Measurements from ENCODE around the gene MPP4. TPM values are rescaled to one million over a fixed set of nuclear protein-coding genes. Genes with fewer than 3 reads are reported as not detected.

The MPP4 gene
- total and polyA plus RNA-seq, 10 of the 15 experiments (the other 5 are each of a cell fraction or from before 2014, with no cell fraction given): 0.03 to 0.14 (median 0.05) TPM; not detected in 4

- Histone ChIP-seq H3K4me2 (ENCODE audit: control insufficient read depth, insufficient read depth) (no peak overlapping the region), H3K79me2 (ENCODE audit: control insufficient read depth, insufficient read depth, low read length) (no peaks in the 10 kb centered on the region), H3K9me3 (replicated peaks; ENCODE audit: control insufficient read depth, insufficient read depth, low read length) (no peaks in the 10 kb centered on the region), H3K27ac (ENCODE audit: control insufficient read depth, insufficient read depth) (no peak overlapping the region), H3K4me3 (no peak overlapping the region), H3K27me3 (replicated peaks in 1 of 2; ENCODE audit: control insufficient read depth in 2 of 2, insufficient read depth in 2 of 2, low read length in 1 of 2) (no peaks in the 10 kb centered on the region; a peak in 1 of 4 replicates), H3K4me1 (ENCODE audit: control insufficient read depth, insufficient read depth, low read length) (no peaks in the 10 kb centered on the region), H3K9ac (ENCODE audit: control insufficient read depth, insufficient read depth, low read length) (no peak overlapping the region), H3K36me3 (ENCODE audit: control insufficient read depth in 2 of 2, insufficient read depth in 2 of 2, low read length in 1 of 2) (no peaks in the 10 kb centered on the region), H2AFZ (ENCODE audit: control insufficient read depth, low read depth, low read length) (no peak overlapping the region), H4K20me1 (ENCODE audit: control insufficient read depth, insufficient read depth) (no peaks in the 10 kb centered on the region)
- POLR2A ChIA-PET: no interaction called here
- 2% methylated on average over 2 of the region's 2 CpGs for WGBS (ENCODE audit: insufficient coverage, insufficient replicate concordance, low lambda C conversion rate, missing lambda C conversion rate)
- FAIRE-seq (no peak), DNase-seq (ENCODE audit: low read depth, low spot score) (no peak), ATAC-seq (no peak)
- CTCF ChIA-PET: no interaction called here
- SMC1A ChIA-PET (ENCODE audit: uncharacterized antibody, unreplicated experiment): no interaction called here
- no peak for TF ChIP-seq SMARCA5 (IDR thresholded peaks at IDR 0.05)
- TF ChIP-seq ASH2L (IDR thresholded peaks at IDR 0.05; ENCODE audit: borderline replicate concordance, low read depth): no peak
- no TSS peak for BruUV-seq (replicated peaks)
- RAD21 ChIA-PET (ENCODE audit: unreplicated experiment): no interaction called here
- intact Hi-C loops (cut with micrococcal nuclease; ENCODE audit: unreplicated experiment): no loop called here
- in situ Hi-C loops (cut with MboI): no loop called here
These were observed 90.9 kb downstream of the MPP4 start for GRCh38 chr2:201607568-201607967.

GRCh38 chr2:201600906-201601305 lies 97.5 kb downstream of the MPP4 start:
- no peak for ATAC-seq
- ChIA-PET POLR2A (no interaction called here), RAD21 (ENCODE audit: unreplicated experiment) (interaction anchor here (0.7 kb wide), 1 partner anchor 150 kb away, joined by 4 read pairs; the partner anchor contains the start of gene TRAK2), CTCF (no interaction called here), SMC1A (ENCODE audit: uncharacterized antibody, unreplicated experiment) (no interaction called here)
- Histone ChIP-seq H3K27me3 (replicated peaks in 1 of 2; ENCODE audit: control insufficient read depth in 2 of 2, insufficient read depth in 2 of 2, low read length in 1 of 2) (no peaks in the 10 kb centered on the region; a peak in 1 of 4 replicates), H3K79me2 (ENCODE audit: control insufficient read depth, insufficient read depth, low read length) (no peaks in the 10 kb centered on the region), H3K27ac (ENCODE audit: control insufficient read depth, insufficient read depth) (no peak overlapping the region), H3K4me3 (no peak overlapping the region), H3K9me3 (replicated peaks; ENCODE audit: control insufficient read depth, insufficient read depth, low read length) (no peaks in the 10 kb centered on the region; the same call in 2 of the 3 replicates), H3K4me2 (ENCODE audit: control insufficient read depth, insufficient read depth) (no peak overlapping the region), H4K20me1 (ENCODE audit: control insufficient read depth, insufficient read depth) (no peaks in the 10 kb centered on the region), H3K36me3 (ENCODE audit: control insufficient read depth in 2 of 2, insufficient read depth in 2 of 2, low read length in 1 of 2) (no peaks in the 10 kb centered on the region), H3K9ac (ENCODE audit: control insufficient read depth, insufficient read depth, low read length) (no peak overlapping the region), H2AFZ (ENCODE audit: control insufficient read depth, low read depth, low read length) (no peak overlapping the region), H3K4me1 (ENCODE audit: control insufficient read depth, insufficient read depth, low read length) (no peaks in the 10 kb centered on the region)
- DNase-seq (ENCODE audit: low read depth, low spot score): no peak
- no peak for FAIRE-seq
- WGBS (ENCODE audit: insufficient coverage, insufficient replicate concordance, low lambda C conversion rate, missing lambda C conversion rate): 24% methylated on average over 3 of the region's 3 CpGs
- intact Hi-C loops (cut with micrococcal nuclease; ENCODE audit: unreplicated experiment): no loop called here
- BruUV-seq (replicated peaks): no TSS peak
- in situ Hi-C loops (cut with MboI): no loop called here
- TF ChIP-seq ATF7 (IDR thresholded peaks at IDR 0.05; ENCODE audit: low read depth) (no peak), WRNIP1 (IDR thresholded peaks at IDR 0.05; ENCODE audit: borderline replicate concordance, low read depth, low read length) (no peak), BCL3 (IDR thresholded peaks at IDR 0.05; ENCODE audit: borderline replicate concordance, insufficient read depth, low read depth, low read length, poor library complexity, severe bottlenecking) (no peak), KLF5 (IDR thresholded peaks at IDR 0.05; ENCODE audit: partially characterized antibody) (no peak), CTCF (IDR thresholded peaks at IDR 0.05 in 2 of 3, conservative IDR thresholded peaks at IDR 0.05 in 1 of 3; ENCODE audit: control insufficient read depth in 2 of 3, extremely low read depth in 1 of 3, insufficient read depth in 1 of 3, low read depth in 3 of 3, low read length in 3 of 3) (no peak), MTA2 (IDR thresholded peaks at IDR 0.05; ENCODE audit: low read depth) (no peak), ZNF274 (IDR thresholded peaks at IDR 0.05; ENCODE audit: insufficient read depth, insufficient read length) (no peak), SPI1 (IDR thresholded peaks at IDR 0.05; ENCODE audit: borderline replicate concordance, insufficient read depth, low read depth, low read length) (no peak), FOXK2 (IDR thresholded peaks at IDR 0.05) (no peak), ZBED1 (IDR thresholded peaks at IDR 0.05; ENCODE audit: borderline replicate concordance) (no peak), SMC3 (IDR thresholded peaks at IDR 0.05; ENCODE audit: borderline replicate concordance, low read length) (no peak), MAX (IDR thresholded peaks at IDR 0.05; ENCODE audit: low read depth, low read length) (no peak), EGR1 (IDR thresholded peaks at IDR 0.05; ENCODE audit: borderline replicate concordance in 1 of 2, low read depth in 2 of 2, low read length in 2 of 2) (no peak)
